Measurements from ENCODE around the gene KRTCAP2. TPM values are rescaled to one million over a fixed set of nuclear protein-coding genes. Genes with fewer than 3 reads are reported as not detected.

KRTCAP2 gene
- total RNA-seq, 2 donors from 2014 or later, result 108 to 166 TPM

GRCh38 chr1:155128755-155129473 lies 44.2 kb downstream of the KRTCAP2 start:
- no peaks in the 10 kb centered on the region for H3K36me3 Mint-ChIP-seq (ENCODE audit: low read depth)
- no peak for ATAC-seq (replicated peaks)
- peaks cover 22% of the 10 kb centered on the region for H3K4me1 Mint-ChIP-seq
- H3K4me3 Mint-ChIP-seq, result peak overlapping the region; percentile 79
- peak overlapping the region; percentile 62 for H3K27ac Mint-ChIP-seq
- no peaks in the 10 kb centered on the region for H3K9me3 Mint-ChIP-seq
- peaks cover 15% of the 10 kb centered on the region for H3K27me3 Mint-ChIP-seq

GRCh38 chr1:155127967-155128754 lies 44.9 kb downstream of the KRTCAP2 start:
- no peak for ATAC-seq (replicated peaks)
- H3K27me3 Mint-ChIP-seq, result peaks cover 15% of the 10 kb centered on the region
- peak overlapping the region; percentile 62 for H3K27ac Mint-ChIP-seq
- H3K9me3 Mint-ChIP-seq, result no peaks in the 10 kb centered on the region
- H3K4me1 Mint-ChIP-seq, result peaks cover 16% of the 10 kb centered on the region
- H3K36me3 Mint-ChIP-seq (ENCODE audit: low read depth), result no peaks in the 10 kb centered on the region
- H3K4me3 Mint-ChIP-seq, result peak overlapping the region; percentile 79

GRCh38 chr1:155127105-155127966 lies 45.8 kb downstream of the KRTCAP2 start, which contains the start of gene EFNA1:
EFNA1 (plus strand) TSS chr1:155127876; CDS start chr1:155127978, 102 bp downstream.
- peak; percentile 73 for ATAC-seq (replicated peaks)
- H3K27ac Mint-ChIP-seq, result peak within 1 kb of the TSS; percentile 62
- H3K27me3 Mint-ChIP-seq, result peaks cover 15% of the 10 kb centered on the region
- no peaks in the 10 kb centered on the region for H3K36me3 Mint-ChIP-seq (ENCODE audit: low read depth)
- no peaks in the 10 kb centered on the region for H3K9me3 Mint-ChIP-seq
- peaks cover 16% of the 10 kb centered on the region for H3K4me1 Mint-ChIP-seq
- H3K4me3 Mint-ChIP-seq, result peak within 1 kb of the TSS; percentile 79

GRCh38 chr1:155126556-155127104 lies 46.5 kb downstream of the KRTCAP2 start:
- Mint-ChIP-seq H3K4me3 (peak overlapping the region; percentile 79), H3K27ac (peak overlapping the region; percentile 5), H3K9me3 (no peaks in the 10 kb centered on the region), H3K27me3 (peaks cover 15% of the 10 kb centered on the region), H3K4me1 (peaks cover 16% of the 10 kb centered on the region), H3K36me3 (ENCODE audit: low read depth) (no peaks in the 10 kb centered on the region)
- ATAC-seq (replicated peaks), result peak; percentile 61

GRCh38 chr1:155125946-155126555 lies 47.1 kb downstream of the KRTCAP2 start:
- ATAC-seq (replicated peaks), result no peak
- Mint-ChIP-seq H3K9me3 (no peaks in the 10 kb centered on the region), H3K4me3 (peak overlapping the region; percentile 79), H3K36me3 (ENCODE audit: low read depth) (no peaks in the 10 kb centered on the region), H3K4me1 (peaks cover 16% of the 10 kb centered on the region), H3K27ac (no peak overlapping the region), H3K27me3 (peaks cover 15% of the 10 kb centered on the region)

- H3K36me3 Mint-ChIP-seq (ENCODE audit: low read depth), result no peaks in the 10 kb centered on the region
- peaks cover 15% of the 10 kb centered on the region for H3K27me3 Mint-ChIP-seq
- no peak overlapping the region for H3K27ac Mint-ChIP-seq
- no peaks in the 10 kb centered on the region for H3K9me3 Mint-ChIP-seq
- peak overlapping the region; percentile 19 for H3K4me3 Mint-ChIP-seq
- H3K4me1 Mint-ChIP-seq, result peaks cover 16% of the 10 kb centered on the region
- ATAC-seq (replicated peaks), result no peak
Measured at GRCh38 chr1:155125511-155125945, 47.6 kb downstream of the KRTCAP2 start.

- H3K36me3 Mint-ChIP-seq (ENCODE audit: low read depth), result no peaks in the 10 kb centered on the region
- no peak overlapping the region for H3K4me3 Mint-ChIP-seq
- no peak for ATAC-seq (replicated peaks)
- peaks cover 16% of the 10 kb centered on the region for H3K4me1 Mint-ChIP-seq
- peaks cover 15% of the 10 kb centered on the region for H3K27me3 Mint-ChIP-seq
- H3K9me3 Mint-ChIP-seq, result no peaks in the 10 kb centered on the region
- no peak overlapping the region for H3K27ac Mint-ChIP-seq
Measured at GRCh38 chr1:155124503-155125463, 48.3 kb downstream of the KRTCAP2 start.

GRCh38 chr1:155123801-155124200 lies 49.3 kb downstream of the KRTCAP2 start:
- Mint-ChIP-seq H3K27me3 (peaks cover 15% of the 10 kb centered on the region), H3K27ac (no peak overlapping the region), H3K9me3 (no peaks in the 10 kb centered on the region), H3K36me3 (ENCODE audit: low read depth) (no peaks in the 10 kb centered on the region), H3K4me3 (no peak overlapping the region), H3K4me1 (peaks cover 15% of the 10 kb centered on the region)
- ATAC-seq (replicated peaks), result no peak

- Mint-ChIP-seq H3K27ac (no peak overlapping the region), H3K27me3 (peaks cover 6% of the 10 kb centered on the region), H3K4me3 (no peak overlapping the region), H3K36me3 (ENCODE audit: low read depth) (no peaks in the 10 kb centered on the region), H3K9me3 (no peaks in the 10 kb centered on the region), H3K4me1 (peaks cover 7% of the 10 kb centered on the region)
- ATAC-seq (replicated peaks), result no peak
Measured at GRCh38 chr1:155122308-155122707, 50.8 kb downstream of the KRTCAP2 start.

GRCh38 chr1:155121249-155121648 lies 51.9 kb downstream of the KRTCAP2 start:
- no peak for ATAC-seq (replicated peaks)
- Mint-ChIP-seq H3K36me3 (ENCODE audit: low read depth) (no peaks in the 10 kb centered on the region), H3K27me3 (peaks cover 2% of the 10 kb centered on the region), H3K4me3 (no peak overlapping the region), H3K27ac (no peak overlapping the region), H3K4me1 (no peaks in the 10 kb centered on the region), H3K9me3 (no peaks in the 10 kb centered on the region)

GRCh38 chr1:155120253-155120652 lies 52.9 kb downstream of the KRTCAP2 start:
- Mint-ChIP-seq H3K4me1 (no peaks in the 10 kb centered on the region), H3K9me3 (no peaks in the 10 kb centered on the region), H3K36me3 (ENCODE audit: low read depth) (no peaks in the 10 kb centered on the region), H3K27me3 (peaks cover 4% of the 10 kb centered on the region), H3K4me3 (no peak overlapping the region), H3K27ac (no peak overlapping the region)
- no peak for ATAC-seq (replicated peaks)
